Activated CD8-positive, alpha-beta memory T cell treated with anti-CD3 and anti-CD28 coated beads, Interleukin-2, amount 10 ng/mL, durations not matched to agents 7 days and 5 days (primary cell): Measurements from ENCODE around the gene POLR2A. TPM values are rescaled to one million over a fixed set of nuclear protein-coding genes. Genes with fewer than 3 reads are reported as not detected.

Experiments used
- ATAC-seq: fragments of 150-1000 bp; cut with Tn5 transposase; one replicate; pipeline ENCODE4 v1.10.0; 2021; ENCODE audit warnings: moderate library complexity
- CTCF ChIA-PET: fragments of 350-600 bp; sonication (Branson Sonifier 250); formaldehyde crosslinking; loops from one replicate; lab custom pipeline; 2021; ENCODE audit warnings: antibody characterized with exemption; lab: Charles Lee
- DNase-seq: peaks from one replicate; pipeline ENCODE4 v3.0.0-alpha.2; 2020
- H3K27ac Mint-ChIP-seq: one replicate; pipeline ENCODE4 v1.8.0; 2021; ENCODE audit warnings: mild to moderate bottlenecking, mixed read lengths
- H3K27me3 Mint-ChIP-seq: one replicate; pipeline ENCODE4 v1.8.0; 2021; ENCODE audit warnings: mixed read lengths
- H3K36me3 Mint-ChIP-seq: one replicate; pipeline ENCODE4 v1.8.0; 2021; ENCODE audit warnings: mild to moderate bottlenecking, mixed read lengths
- H3K4me1 Mint-ChIP-seq: one replicate; pipeline ENCODE4 v1.8.0; 2021; ENCODE audit warnings: mixed read lengths
- H3K4me3 Mint-ChIP-seq: one replicate; pipeline ENCODE4 v1.8.0; 2021; ENCODE audit warnings: mild to moderate bottlenecking, moderate library complexity, mixed read lengths
- H3K9me3 Mint-ChIP-seq: one replicate; pipeline ENCODE4 v1.8.0; 2022; ENCODE audit warnings: low read depth, mixed read lengths
- total RNA-seq, 2 experiments: library from RNA; stranded (reverse); gene quantifications; one replicate each; pipeline ENCODE4 v1.2.3, GENCODE V29; 2021

Gene POLR2A
- total RNA-seq, 2 experiments from 2014 or later: 198 to 228 TPM

- H3K4me3 Mint-ChIP-seq: no peak overlapping the region
- no peak for ATAC-seq
Measured at GRCh38 chr17:7442142-7442541, 42.0 kb upstream of the POLR2A start.

GRCh38 chr17:7443499-7444485, 40.4 kb upstream of the POLR2A start:
- Mint-ChIP-seq H3K27ac (no peak overlapping the region), H3K4me3 (no peak overlapping the region), H3K4me1 (peaks cover 28% of the 10 kb centered on the region), H3K36me3 (peaks cover 3% of the 10 kb centered on the region), H3K9me3 (no peaks in the 10 kb centered on the region), H3K27me3 (peaks cover 64% of the 10 kb centered on the region)
- DNase-seq (no peak), ATAC-seq (no peak)
- CTCF ChIA-PET: interaction anchor here (1.0 to 5.0 kb wide), 7 partner anchors 8 to 117 kb away, joined by 3 to 32 read pairs (median 5); partner anchors contain the start of genes ACAP1, SENP3, TMEM102 and TMEM256

More at GRCh38 chr17:7442142-7442541, 42.0 kb upstream of the POLR2A start:
- no peak overlapping the region for H3K27ac Mint-ChIP-seq
- peaks cover 11% of the 10 kb centered on the region for H3K36me3 Mint-ChIP-seq
- peaks cover 42% of the 10 kb centered on the region for H3K4me1 Mint-ChIP-seq
- H3K27me3 Mint-ChIP-seq: peaks cover 65% of the 10 kb centered on the region
- no peak for DNase-seq
- H3K9me3 Mint-ChIP-seq: no peaks in the 10 kb centered on the region
- CTCF ChIA-PET: interaction anchor here (0.9 to 2.7 kb wide), 6 partner anchors 13 to 245 kb away, joined by 3 to 13 read pairs (median 8); partner anchors contain the start of genes SENP3 and TP53

GRCh38 chr17:7444682-7445618, 39.2 kb upstream of the POLR2A start, which contains the start of gene CHRNB1:
Gene CHRNB1 (plus strand): TSS chr17:7445061. CDS start chr17:7445128, 67 bp downstream.
- H3K27ac Mint-ChIP-seq: no peak within 1 kb of the TSS
- no peaks in the 10 kb centered on the region for H3K9me3 Mint-ChIP-seq
- H3K27me3 Mint-ChIP-seq: peaks cover 59% of the 10 kb centered on the region

GRCh38 chr17:7445619-7445968, 38.6 kb upstream of the POLR2A start:
- CTCF ChIA-PET: interaction anchor here (0.5 to 5.0 kb wide), 8 partner anchors 9 to 203 kb away, joined by 3 to 32 read pairs (median 4); partner anchors contain the start of genes SPEM1 and TMEM102
- Mint-ChIP-seq H3K27me3 (peaks cover 53% of the 10 kb centered on the region), H3K36me3 (no peaks in the 10 kb centered on the region), H3K4me1 (peaks cover 17% of the 10 kb centered on the region), H3K4me3 (peak overlapping the region; percentile 60), H3K27ac (no peak overlapping the region), H3K9me3 (no peaks in the 10 kb centered on the region)
- ATAC-seq (peak; percentile 80), DNase-seq (peak; percentile 58)

More at GRCh38 chr17:7444682-7445618, 39.2 kb upstream of the POLR2A start, which contains the start of gene CHRNB1:
- ATAC-seq: peak; percentile 40
- peaks cover 22% of the 10 kb centered on the region for H3K4me1 Mint-ChIP-seq
- no peaks in the 10 kb centered on the region for H3K36me3 Mint-ChIP-seq
- CTCF ChIA-PET: interaction anchor here (0.5 to 5.0 kb wide), 12 partner anchors 9 to 202 kb away, joined by 3 to 32 read pairs (median 4); partner anchors contain the start of genes ACAP1, SENP3, SPEM1 and TMEM102
- DNase-seq: no peak
- peak within 1 kb of the TSS; percentile 60 for H3K4me3 Mint-ChIP-seq

GRCh38 chr17:7448461-7448860, 35.7 kb upstream of the POLR2A start:
- H3K9me3 Mint-ChIP-seq: no peaks in the 10 kb centered on the region
- no peak overlapping the region for H3K4me3 Mint-ChIP-seq
- no peaks in the 10 kb centered on the region for H3K36me3 Mint-ChIP-seq
- H3K4me1 Mint-ChIP-seq: peaks cover 14% of the 10 kb centered on the region
- no peak overlapping the region for H3K27ac Mint-ChIP-seq
- DNase-seq (no peak), ATAC-seq (no peak)
- peaks cover 38% of the 10 kb centered on the region for H3K27me3 Mint-ChIP-seq
- CTCF ChIA-PET: interaction anchor here (1.3 kb wide), 1 partner anchor 12 kb away, joined by 3 read pairs; no protein-coding TSS in a partner anchor

DNA sequence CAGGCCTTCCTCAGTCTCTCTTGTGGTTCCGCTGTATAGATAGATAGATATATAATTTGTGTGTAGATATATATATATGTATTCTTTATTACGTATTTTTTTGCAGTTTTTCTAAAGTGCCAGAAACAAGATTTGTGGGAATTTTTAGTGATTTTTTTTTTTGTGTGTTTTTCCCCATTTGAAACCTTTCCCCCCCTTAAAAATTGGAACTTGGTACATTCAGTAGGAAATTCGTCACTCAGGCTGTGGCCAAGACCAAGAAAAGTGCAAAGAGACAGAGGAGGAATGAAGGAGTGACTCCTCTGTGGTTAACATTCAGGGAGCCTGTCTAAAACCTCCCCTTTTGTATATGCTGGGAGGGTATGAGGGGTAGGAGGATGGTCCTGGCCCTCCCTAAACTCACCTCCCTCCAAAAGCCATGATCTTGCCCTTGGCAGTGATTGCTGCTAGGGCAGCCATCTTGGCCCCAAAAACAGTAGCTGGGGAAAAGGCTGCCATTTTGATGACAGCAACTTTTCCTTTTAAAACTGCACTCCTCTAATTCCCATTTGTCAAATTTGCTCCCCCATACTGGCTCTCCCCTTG, 24.1 kb upstream of the POLR2A start:
- no peaks in the 10 kb centered on the region for H3K27me3 Mint-ChIP-seq
- H3K4me1 Mint-ChIP-seq: peaks cover 16% of the 10 kb centered on the region
- CTCF ChIA-PET: no interaction called here
- ATAC-seq: no peak
- DNase-seq: no peak
- H3K36me3 Mint-ChIP-seq: peaks cover 17% of the 10 kb centered on the region
- no peaks in the 10 kb centered on the region for H3K9me3 Mint-ChIP-seq
- H3K27ac Mint-ChIP-seq: no peak overlapping the region
- no peak overlapping the region for H3K4me3 Mint-ChIP-seq

GRCh38 chr17:7460850-7461660, 23.1 kb upstream of the POLR2A start:
- peaks cover 16% of the 10 kb centered on the region for H3K36me3 Mint-ChIP-seq
- DNase-seq (no peak), ATAC-seq (no peak)
- no peaks in the 10 kb centered on the region for H3K9me3 Mint-ChIP-seq
- CTCF ChIA-PET: interaction anchor here (1.5 to 1.9 kb wide), 3 partner anchors 11 to 100 kb away, joined by 3 to 7 read pairs (median 3); no protein-coding TSS in a partner anchor
- no peak overlapping the region for H3K4me3 Mint-ChIP-seq
- H3K27me3 Mint-ChIP-seq: no peaks in the 10 kb centered on the region
- H3K27ac Mint-ChIP-seq: no peak overlapping the region
- peaks cover 12% of the 10 kb centered on the region for H3K4me1 Mint-ChIP-seq

DNA sequence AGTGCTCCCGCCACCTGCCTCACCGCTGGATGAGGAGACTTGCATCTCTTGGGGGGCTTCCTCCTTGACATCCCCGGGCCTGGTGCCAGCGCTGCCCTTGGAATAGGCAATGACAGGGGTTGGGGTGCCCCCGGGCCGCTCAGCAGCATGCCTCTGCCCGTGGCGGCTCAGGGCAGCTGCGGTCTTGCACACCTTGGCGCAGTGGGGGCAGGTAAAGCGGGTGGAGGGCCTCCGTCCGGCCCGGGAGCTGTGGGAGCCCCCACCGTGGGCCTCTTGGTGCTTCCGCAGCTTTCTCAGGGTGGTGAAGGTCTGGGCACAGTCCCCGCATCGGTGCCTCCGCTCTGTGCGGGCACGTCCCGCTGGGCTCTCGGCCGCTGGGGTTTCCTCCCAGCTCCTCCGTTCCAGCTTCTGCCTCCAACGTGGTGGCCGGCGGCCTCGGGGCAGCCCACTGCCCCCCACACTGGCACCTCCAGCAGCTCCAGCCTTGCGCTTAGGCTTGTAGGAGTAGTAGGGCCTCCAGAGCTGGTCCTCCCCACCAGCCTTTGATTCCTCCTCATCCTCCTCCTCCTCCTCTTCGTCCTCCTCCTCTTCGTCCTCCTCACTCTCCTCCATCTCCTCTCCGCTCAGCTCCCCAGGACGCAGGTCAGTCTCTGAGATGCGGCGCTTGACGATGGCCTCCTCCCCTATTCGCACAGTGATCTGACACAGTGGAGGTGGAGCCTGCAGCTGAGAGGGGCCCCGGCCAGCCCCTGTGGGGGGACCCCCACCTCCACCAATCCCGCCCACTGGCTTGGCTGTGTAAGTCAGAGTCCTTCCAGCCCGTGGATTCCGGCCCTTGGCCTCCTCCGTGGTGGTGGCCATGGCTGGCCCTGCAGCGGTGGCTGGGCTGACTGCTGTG, 21.4 kb upstream of the POLR2A start:
- H3K9me3 Mint-ChIP-seq: no peaks in the 10 kb centered on the region
- no peak for DNase-seq
- no peaks in the 10 kb centered on the region for H3K27me3 Mint-ChIP-seq
- H3K4me3 Mint-ChIP-seq: no peak overlapping the region
- H3K4me1 Mint-ChIP-seq: peaks cover 4% of the 10 kb centered on the region
- peaks cover 11% of the 10 kb centered on the region for H3K36me3 Mint-ChIP-seq
- no peak overlapping the region for H3K27ac Mint-ChIP-seq
- CTCF ChIA-PET: interaction anchor here (1.0 to 1.9 kb wide), 5 partner anchors 9 to 98 kb away, joined by 3 to 7 read pairs (median 4); partner anchors contain the start of gene CHRNB1
- no peak for ATAC-seq

DNA sequence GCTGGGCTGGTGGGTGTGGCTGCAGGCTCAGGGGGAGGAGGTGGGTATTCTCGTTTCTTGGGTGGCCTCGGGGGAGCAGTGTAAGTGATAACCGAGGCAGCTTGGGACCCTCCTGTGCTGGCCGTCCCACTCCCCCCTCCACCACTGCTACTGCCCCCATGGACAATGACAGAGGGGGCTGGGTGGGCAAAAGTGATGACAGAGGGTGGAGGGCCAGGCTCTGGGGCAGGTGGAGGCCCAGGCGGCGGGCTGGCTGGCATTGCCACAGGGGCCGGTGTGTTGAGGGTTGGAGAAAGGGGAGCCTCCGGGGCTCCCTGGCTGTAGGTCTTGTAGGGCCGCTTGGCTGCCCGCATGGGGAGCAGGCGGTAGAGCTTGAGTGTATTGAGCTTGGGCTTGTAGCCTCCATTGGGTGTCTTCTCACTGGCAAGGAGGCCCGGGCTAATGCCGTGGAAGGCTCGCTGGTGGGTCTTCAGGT, 20.8 kb upstream of the POLR2A start:
- peaks cover 4% of the 10 kb centered on the region for H3K4me1 Mint-ChIP-seq
- peaks cover 11% of the 10 kb centered on the region for H3K36me3 Mint-ChIP-seq
- no peaks in the 10 kb centered on the region for H3K9me3 Mint-ChIP-seq
- ATAC-seq (no peak), DNase-seq (no peak)
- no peak overlapping the region for H3K27ac Mint-ChIP-seq
- CTCF ChIA-PET: interaction anchor here (1.5 kb wide), 1 partner anchor 18 kb away, joined by 4 read pairs; the partner anchor contains the start of gene CHRNB1
- H3K27me3 Mint-ChIP-seq: no peaks in the 10 kb centered on the region
- no peak overlapping the region for H3K4me3 Mint-ChIP-seq

DNA sequence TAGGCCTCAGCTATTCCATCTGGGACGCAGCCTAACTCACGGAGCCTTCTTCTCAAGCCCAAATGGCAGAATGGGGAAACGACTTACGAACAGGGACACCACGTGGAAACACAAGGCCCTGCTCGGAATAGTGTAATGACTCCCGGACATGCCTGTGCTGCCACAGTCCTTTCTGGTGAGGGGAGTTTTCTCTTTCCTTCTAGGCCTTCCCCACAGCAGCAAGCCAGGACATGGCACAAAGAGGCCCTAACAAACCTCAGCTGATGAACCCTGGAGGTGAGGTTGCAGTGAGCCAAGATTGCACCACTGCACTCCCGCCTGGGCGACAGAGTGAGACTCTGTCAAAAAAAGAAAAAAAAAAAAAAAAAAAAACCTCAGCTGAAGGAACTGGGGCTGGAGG, 20.1 kb upstream of the POLR2A start:
- no peak overlapping the region for H3K27ac Mint-ChIP-seq
- CTCF ChIA-PET: interaction anchor here (0.7 kb wide), 1 partner anchor 856 kb away, joined by 3 read pairs; no protein-coding TSS in a partner anchor
- H3K4me3 Mint-ChIP-seq: no peak overlapping the region
- no peaks in the 10 kb centered on the region for H3K9me3 Mint-ChIP-seq
- H3K36me3 Mint-ChIP-seq: peaks cover 7% of the 10 kb centered on the region
- DNase-seq (no peak), ATAC-seq (no peak)
- peaks cover 4% of the 10 kb centered on the region for H3K4me1 Mint-ChIP-seq
- H3K27me3 Mint-ChIP-seq: no peaks in the 10 kb centered on the region
